NK-92 treated with Interleukin-12 subunit alpha and Interleukin-12 subunit beta, amount 100 ng/mL, for 24 hours (cell line): Measurements from ENCODE around the gene TBC1D25.
A peak's percentile ranks its signal among the peaks of the same experiment; 100 is the strongest.

Experiments
- DNase-seq: peaks from one replicate; lab custom pipeline; 2025; lab: John Stamatoyannopoulos, UW

The TBC1D25 gene

DNA sequence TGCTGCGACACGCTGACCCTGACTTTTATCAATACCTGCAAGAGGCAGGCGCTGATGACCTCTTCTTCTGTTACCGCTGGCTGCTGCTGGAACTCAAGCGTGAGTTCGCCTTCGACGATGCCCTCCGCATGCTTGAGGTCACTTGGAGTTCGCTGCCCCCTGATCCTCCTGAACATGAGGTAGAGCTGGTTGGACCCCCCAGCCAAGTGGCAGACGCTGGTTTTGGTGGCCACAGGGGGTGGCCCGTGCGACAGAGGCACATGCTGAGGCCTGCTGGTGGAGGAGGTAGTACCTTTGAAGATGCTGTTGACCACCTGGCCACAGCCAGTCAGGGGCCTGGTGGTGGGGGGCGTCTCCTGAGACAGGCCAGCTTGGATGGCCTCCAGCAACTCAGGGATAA, 20.5 kb downstream of the TBC1D25 start:
- DNase-seq: no peak

DNA sequence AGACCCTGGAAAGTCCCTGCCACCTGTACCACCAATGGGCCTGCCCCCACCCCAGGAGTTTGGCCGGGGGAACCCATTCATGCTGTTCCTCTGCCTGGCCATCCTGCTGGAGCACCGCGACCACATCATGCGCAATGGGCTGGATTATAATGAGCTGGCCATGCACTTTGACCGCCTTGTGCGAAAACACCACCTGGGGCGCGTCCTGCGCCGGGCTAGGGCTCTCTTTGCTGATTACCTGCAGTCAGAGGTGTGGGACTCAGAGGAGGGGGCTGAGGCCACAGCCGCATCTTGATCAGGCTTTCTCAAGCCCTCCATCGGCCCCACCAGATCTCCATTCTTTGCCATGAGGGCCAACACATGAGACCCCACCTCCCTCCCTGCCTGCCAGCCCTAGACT, 21.2 kb downstream of the TBC1D25 start:
- no peak for DNase-seq

DNA sequence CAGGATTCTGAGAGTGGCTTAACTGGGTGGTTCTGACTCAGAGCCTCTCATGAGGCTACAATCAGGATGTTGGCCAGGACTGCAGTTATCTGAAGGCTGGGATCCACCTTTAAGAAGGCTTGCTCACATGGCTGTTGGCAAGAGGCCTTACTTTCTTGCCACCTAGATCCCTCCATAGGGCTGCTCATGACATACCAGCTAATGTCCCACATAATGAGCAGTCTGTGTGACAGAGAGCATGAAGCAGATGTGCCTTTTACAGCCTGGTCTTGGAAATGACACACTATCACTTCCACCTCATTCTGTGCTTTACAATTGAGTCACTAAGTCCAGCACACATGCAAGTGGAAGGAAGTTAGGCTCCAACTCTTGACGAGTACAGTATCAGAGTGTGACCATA, 30.4 kb downstream of the TBC1D25 start:
- DNase-seq: no peak

DNA sequence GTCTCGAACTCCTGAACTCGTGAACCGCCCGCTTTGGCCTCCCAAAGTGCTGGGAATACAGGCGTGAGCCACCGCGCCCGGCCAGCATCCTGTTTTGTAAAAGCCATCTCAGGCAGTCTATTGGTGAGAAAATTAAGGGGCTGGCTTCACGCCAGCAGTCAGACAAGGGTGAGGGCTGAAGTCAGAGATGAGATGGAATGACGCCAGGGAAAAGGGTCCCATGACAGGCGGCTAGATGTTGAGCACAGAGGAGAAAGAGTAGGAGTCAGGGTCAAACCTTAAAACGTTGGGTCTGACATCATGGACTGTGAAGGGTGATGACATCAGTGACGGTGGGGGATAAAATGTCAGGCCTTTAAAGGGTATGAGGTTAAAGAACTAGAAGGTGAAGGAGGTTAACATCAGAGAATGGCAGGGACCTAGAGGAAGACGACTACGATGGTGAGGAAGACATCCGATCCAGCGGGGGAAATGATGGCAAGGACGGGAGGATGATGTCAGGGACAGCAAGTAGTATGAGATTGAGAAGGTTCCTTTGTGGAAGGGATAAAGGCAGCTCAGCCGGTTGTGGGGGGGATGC, 34.3 kb downstream of the TBC1D25 start:
- DNase-seq: no peak

DNA sequence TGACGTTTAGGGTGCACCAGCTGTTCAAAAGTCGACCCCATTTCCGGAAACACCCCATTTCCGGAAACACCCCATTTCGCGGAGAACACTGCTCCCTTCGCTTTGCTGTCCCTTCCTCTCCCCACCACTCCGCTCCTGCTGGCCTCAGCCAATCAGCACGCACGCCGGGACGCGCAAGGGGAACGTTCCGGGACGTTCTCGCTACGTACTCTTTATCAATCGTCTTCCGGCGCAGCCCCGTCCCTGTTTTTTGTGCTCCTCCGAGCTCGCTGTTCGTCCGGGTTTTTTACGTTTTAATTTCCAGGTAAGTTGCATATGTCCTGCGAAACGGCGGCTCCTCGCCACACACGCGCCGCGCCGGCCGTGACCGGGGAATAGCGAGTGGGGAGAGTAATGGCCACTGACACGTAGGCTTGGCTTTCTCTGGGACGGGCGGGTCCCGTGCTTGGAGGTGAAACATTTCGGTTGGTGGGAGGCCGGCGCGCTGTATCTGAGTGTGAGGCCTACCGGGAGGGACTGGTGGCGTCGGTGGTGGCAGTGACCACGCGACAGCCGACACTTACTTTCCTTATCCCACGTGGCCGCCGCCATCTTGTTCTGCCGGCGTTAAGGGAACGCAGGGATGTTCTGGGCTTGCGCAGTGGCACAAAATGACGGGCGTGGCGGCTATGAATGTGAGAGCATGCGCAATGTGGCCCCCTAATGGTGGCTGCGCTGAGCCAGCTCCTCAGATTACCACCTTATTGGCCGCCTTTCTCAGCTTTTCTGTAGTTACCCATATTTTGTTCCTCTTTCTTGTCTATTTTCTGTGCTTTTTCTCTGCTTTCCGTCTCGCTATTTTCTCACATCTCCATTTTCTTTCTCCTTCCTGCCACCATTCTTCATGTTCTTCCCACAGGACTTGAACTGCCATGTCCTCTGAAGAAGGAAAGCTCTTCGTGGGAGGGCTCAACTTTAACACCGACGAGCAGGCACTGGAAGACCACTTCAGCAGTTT, 35.1 kb downstream of the TBC1D25 start, which contains the start of gene RBM3:
RBM3 (plus strand) TSS at position 215 of the 997 bp plus-strand sequence; CDS start at position 912, 697 bp downstream.
- DNase-seq: peak; percentile 84

DNA sequence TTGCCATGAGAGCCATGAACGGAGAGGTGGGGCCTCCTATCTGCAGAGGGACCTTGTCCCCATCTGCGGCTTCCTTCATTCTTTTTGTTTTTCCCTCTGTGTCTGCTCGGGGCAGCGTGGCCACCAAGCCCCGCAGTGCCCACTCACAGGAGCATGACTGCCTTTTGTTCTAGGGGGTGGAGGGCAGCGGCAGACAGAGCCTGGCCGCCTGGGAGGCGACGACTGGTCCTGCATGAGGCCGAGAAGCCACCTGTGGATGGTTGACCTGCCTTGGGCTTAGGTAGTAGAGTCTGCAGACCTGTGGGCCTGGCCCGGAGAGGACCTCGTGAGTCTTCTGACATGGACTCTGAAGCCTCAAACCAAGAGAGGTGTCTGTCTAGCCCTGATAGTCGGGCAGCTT, 36.1 kb downstream of the TBC1D25 start:
- DNase-seq: no peak

DNA sequence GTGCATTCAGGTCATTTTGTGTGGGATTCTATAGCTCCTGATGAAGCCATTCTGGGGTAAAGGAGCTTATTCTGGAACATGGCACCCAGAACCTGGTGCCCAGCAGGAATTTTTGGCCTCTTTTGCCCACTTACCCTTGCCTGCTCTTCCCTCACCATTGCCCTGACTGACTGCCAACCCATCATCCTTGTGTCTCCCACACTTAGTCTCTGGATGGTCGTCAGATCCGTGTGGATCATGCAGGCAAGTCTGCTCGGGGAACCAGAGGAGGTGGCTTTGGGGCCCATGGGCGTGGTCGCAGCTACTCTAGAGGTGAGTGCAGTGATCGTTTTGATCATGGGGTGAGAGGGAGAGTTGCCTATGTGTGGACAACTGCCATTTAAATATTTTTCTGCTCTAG, 36.6 kb downstream of the TBC1D25 start:
- DNase-seq: no peak

DNA sequence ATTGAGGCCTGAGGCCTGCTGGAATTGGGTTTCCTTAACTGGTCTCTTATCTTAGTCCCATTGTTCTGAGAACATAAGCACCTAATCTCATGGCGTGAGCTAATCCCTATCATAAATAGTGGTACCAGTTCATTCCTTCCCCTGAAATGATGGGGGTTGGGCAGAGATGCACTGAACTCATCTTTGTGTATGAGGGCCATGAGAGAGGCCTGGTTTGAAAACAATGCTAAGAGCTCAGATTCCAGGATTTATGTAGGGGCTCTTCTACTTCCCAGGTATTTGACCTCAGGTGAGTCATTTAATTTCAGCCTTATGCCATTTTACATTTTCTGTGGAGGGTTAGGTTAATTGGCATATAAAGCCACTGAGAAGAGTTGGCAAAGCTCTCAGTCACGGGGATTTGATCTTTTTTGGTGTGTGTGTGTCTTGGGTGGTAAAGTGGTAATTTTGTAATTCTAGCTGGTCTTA, 39.2 kb downstream of the TBC1D25 start:
- DNase-seq: no peak

DNA sequence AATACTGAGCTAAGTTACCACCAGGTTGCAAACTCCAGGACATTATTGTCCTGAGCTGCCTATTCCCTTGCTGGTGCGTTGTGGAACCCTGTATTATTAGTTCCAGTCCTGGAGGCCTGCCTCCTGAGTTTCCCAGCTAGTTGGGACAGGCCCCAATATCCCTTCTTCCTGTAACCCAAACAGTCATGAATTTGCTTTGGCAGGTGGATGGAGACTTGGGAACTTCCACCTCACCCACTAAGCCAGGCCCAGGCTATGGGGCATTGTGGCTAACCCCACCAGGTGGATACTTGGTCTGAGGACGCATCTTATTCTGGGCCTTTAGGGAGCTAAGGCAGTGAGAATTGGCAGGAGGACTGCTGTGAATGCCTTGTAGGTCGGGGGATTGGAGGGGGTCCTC, 39.7 kb downstream of the TBC1D25 start:
- no peak for DNase-seq

DNA sequence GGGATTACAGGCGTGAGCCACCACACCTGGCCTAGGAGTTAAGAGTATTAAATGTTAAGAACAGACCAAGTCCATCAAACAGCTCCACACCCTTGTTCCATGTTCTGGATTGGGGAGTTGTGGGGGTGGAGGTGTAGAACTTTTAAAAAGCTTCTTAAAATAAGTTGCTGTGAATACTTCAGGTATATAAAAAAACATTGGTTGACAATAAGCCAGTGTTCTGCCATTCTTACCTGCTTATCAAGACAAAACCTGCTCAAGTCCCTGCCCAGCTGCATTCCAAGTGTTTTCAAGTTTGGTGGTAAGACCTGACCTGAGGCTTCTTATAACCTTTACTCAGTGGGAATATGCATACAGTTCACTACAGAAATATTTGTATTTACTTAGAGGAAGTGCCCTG, 41.1 kb downstream of the TBC1D25 start:
- no peak for DNase-seq

DNA sequence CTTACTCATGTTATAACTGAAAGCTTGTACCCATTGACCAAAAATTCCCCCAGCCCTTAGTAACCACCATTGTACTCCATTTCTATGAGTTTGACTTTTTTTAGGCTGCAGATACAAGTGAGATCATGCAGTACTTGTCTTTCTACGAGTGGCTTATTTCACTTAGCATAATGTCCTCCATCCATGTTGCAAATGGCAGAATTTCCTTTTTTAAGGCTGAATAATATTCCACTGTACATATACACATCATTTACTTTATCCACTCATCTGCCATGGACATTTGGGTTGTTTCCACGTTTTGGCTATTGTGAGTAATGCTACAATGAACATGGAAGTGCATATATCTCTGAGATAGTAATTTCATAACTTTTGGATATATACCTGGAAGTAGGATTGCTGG, 45.2 kb downstream of the TBC1D25 start:
- no peak for DNase-seq

DNA sequence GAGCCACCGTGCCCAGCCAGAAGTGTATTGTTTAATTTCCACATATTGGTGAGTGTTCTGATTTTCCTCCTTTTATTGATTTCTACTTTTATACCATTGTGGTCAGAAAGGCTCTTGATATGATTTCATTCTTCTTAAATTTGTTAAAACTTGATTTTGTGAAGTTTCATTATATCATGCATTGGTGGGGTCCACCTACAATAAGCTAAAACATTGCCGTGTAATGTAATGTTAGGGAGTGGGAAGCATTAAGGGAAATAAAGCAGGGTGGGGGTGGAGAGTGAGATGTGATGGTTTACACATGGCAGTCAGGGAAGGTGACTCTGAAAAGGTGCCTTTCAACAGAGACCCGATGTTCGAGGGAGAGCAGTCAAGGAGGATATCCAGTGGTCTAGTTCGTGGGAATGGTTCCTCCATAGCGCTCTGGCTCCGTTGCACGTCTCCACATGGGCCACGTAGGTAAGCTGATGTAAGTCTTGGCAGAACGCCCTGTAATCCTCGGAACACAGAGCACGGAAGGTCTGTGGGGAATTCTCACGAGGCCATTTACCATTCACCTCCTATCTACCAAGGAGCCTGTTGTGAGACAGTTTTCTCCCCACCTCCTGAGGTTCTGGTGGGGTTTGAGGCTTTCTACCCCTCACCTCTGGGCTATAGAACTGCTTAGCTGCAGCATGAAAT, 50.1 kb downstream of the TBC1D25 start:
- no peak for DNase-seq

DNA sequence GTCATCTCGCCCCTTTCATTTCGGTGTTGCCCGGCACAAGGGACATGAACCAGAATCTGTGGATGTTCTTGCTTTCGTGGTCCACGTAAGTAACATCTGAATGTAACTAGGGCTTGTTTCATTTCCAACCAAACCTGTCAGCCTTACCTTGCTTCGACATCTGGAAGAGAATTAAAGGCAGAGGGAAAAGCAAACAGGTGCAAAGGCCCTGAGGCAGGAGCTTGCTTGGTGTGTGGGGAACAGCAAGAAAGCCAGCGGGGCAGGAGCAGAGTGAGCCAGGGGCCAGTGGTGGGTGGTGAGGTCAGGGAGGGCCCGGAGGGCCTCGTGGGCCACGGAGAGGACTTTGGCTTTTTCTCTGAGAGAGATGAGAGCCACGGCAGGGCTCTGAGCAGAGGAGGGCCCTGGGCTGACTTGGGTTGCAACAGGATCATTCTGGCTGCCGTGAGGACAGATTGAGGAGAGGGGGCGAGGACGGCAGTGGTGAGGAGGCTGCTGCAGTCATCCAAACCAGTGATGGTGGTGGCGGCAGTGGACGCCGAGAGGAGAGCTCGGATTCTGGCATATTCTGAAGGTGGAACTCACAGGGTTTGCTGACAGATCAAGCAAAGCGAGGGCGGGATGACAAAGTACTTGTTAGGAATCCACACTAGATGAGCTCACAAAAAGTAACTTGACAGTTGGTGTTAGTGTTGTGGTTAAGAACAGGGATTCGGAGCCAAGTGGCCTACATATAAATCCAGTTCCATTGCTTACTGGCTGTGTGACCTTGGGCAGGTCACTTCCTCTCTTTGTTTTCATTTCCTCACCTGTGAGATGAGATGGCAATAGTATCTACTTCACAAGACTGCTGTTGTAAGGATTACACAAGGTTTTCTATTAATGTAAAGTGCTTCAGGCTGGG, 50.9 kb downstream of the TBC1D25 start:
- DNase-seq: no peak

DNA sequence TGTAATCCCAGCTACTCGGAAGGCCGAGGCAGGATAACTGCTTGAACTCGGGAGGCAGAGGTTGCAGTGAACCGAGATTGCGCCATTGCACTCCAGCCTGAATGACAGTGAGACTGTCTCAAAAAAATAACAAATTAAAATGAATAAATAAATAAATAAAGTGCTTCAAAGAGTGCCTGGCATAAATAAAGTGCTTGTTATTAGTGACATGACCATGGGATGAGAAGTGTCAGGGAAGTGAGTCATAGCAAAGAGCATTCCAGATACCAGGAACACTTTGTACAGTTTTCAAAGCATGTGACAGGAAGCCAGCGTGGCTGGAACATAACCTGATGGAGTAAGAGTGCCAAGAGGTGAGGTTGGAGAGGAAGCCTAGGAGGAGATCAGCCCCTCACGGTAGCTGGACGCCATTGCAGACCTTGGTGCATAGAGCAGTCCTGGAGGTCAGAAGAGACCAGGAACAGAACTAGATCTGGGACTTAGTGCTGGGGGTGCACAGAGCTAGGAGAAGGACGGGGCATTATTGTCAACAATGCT, 51.8 kb downstream of the TBC1D25 start:
- DNase-seq: no peak

DNA sequence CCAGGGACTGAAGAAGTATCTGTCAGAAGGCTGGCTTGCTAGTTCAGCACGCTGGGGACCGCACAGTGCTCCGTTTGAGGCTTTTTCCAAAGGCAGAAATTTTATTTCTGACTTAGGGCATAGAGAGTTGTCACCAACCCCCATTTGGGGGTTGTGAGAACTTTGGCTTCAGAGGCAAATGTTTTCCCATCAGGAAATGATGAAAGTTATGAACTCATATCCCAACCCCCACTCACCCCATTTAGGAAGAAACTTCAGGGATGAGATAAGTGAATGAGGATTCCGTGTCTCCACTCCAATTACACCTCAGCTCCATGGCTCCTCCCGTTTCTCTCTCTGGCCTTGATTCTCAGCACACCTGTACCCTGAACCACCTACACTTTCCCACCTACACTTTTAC, 53.5 kb downstream of the TBC1D25 start:
- no peak for DNase-seq

DNA sequence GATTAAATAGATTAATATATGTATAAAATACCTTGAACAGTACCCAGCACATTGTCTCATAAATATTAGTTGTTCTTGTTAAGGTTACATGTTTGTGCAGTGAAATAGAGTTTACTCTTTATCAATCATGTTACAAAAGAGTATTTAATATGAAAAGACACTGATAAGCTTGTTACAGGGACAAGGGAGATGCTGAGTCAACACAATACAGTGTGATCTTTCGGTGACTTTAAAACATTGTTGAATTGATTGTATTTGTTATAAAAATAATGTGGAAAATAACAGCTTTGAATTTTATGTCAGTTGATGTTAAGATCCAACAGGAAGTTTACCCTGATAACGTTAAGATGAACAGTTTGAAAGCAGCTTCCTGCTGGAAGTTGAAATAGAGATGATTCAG, 56.4 kb downstream of the TBC1D25 start:
- no peak for DNase-seq

DNA sequence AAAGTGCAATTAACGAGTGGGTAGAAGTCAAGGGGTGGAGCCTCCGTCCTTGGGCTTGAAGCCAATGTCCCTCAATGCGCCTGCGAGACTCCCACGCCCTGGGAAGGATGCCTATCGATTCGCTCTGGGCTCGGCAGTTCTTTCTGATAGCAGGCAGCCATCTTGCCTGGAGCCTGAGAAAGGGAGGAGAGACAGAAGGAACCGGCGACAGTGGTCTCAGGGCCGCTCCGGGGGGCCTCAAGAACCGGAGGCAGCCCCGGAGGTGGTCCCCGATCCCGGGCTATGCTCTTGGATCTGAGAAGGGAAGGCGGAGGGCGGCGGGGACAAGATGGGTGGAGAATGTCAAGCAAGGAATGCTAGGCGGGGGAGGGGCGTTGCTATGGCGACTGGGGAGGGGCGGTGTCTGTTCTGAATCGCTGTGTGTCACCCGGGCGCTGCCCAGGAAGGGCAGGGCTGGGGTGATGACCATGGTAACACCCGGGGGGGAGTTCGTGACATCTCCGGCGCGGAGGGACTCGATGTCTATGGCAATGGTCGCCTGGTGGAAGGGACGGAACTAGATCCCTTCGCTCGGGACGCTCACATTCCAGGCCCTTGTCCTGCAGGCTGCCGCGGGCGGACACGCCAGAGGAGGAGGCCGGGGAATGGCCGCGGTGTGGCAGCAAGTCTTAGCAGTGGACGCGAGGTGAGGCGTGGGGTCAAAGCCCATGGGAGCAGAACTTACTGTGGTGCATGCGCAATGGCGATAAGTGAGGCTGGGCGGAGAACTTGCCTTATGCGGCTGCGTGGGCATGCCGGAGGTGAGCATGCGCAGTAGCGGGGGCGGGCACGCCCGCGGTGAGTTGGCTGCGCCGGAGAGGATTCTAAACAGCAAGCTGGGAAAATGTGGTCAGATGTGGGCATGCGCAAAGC, 58.1 kb downstream of the TBC1D25 start, which contains the start of gene WDR13:
WDR13 (plus strand) TSS at position 140 of the 912 bp plus-strand sequence; CDS start at position 645, 505 bp downstream.
- DNase-seq: peak; percentile 85

DNA sequence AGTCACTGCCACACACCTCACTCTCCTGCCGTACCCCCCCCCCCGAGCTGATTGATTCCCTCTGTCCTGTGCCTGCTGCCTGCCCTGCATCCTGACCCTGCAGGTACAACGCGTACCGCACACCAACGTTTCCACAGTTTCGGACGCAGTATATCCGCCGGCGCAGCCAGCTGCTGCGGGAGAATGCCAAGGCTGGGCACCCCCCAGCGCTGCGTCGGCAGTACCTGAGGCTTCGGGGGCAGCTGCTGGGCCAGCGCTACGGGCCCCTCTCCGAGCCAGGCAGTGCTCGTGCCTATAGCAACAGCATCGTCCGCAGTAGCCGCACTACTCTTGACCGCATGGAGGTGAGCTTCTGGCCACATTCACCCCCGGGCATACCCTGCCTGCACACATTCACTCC, 59.1 kb downstream of the TBC1D25 start:
- no peak for DNase-seq

DNA sequence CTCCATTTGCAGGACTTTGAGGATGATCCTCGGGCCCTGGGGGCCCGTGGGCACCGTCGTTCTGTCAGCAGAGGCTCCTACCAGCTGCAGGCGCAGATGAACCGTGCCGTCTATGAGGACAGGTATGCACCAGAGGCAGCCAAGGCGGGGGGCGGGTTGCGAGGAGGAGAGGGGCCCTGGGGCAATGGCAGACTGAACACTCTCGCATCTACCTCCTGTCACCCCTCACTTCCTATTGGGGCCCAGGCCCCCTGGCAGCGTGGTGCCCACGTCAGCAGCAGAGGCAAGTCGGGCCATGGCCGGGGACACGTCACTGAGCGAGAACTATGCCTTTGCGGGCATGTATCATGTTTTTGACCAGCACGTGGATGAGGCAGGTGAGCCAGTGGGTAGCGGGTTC, 59.8 kb downstream of the TBC1D25 start:
- DNase-seq: no peak

DNA sequence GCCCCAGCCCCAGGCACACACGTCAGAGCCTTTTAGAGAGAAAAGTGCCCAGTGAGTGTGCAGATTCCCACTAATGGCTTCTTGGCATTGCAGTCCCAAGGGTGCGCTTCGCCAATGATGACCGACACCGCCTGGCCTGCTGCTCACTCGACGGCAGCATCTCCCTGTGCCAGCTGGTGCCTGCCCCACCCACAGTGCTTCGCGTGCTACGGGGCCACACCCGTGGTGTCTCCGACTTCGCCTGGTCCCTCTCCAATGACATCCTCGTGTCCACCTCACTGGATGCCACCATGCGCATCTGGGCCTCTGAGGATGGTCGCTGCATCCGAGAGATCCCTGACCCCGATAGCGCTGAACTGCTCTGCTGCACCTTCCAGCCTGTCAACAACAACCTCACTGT, 60.7 kb downstream of the TBC1D25 start:
- no peak for DNase-seq
